Right lobe of liver (tissue), 4 donors: ENCODE measurements around the gene RPS21.

Experiments
- POLR2A ChIP-seq: fragments of 450-650 bp; IDR thresholded peaks from one replicate; pipeline ENCODE4 v1.6.1; 2017; ENCODE audit warnings: antibody characterized with exemption, mild to moderate bottlenecking
- TF ChIP-seq, protein P1 (sequence below), 4 donors: fragments of 200-600 bp in 3 of 4; fragments of 450-650 bp in 1 of 4; IDR thresholded peaks; one replicate each; pipeline versions ENCODE4 v1.5.1 to v1.8.0; 2016 to 2022; ENCODE audit warnings: antibody characterized with exemption in 4 of 4, mild to moderate bottlenecking in 2 of 4
- donor health status: DM: no; HTN: no; CAD: no.
- donor health status: DM: no; HTN: no; CAD: no.
- donor health status: DM: no; HTN: yes; CAD: no.

DNA sequence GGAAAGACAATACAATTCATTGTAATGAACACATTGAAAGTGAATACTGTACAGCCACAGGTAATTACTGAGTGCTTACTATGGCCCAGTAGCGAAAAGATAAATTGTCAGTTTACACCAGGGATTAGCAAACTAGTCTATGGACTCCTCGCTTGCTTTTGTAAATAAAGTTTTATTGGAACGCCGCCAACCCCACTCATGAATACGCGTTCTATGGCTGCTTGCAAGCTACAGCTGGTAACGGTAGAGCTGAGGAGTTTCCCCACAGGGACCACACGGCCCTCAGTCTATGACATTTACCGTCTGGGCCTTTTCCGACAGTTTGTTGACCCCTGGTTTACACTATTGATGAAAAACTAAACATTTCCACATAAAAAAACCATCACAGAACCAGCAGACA lies 44.0 kb upstream of the RPS21 start:
- TF ChIP-seq, protein P1, sequence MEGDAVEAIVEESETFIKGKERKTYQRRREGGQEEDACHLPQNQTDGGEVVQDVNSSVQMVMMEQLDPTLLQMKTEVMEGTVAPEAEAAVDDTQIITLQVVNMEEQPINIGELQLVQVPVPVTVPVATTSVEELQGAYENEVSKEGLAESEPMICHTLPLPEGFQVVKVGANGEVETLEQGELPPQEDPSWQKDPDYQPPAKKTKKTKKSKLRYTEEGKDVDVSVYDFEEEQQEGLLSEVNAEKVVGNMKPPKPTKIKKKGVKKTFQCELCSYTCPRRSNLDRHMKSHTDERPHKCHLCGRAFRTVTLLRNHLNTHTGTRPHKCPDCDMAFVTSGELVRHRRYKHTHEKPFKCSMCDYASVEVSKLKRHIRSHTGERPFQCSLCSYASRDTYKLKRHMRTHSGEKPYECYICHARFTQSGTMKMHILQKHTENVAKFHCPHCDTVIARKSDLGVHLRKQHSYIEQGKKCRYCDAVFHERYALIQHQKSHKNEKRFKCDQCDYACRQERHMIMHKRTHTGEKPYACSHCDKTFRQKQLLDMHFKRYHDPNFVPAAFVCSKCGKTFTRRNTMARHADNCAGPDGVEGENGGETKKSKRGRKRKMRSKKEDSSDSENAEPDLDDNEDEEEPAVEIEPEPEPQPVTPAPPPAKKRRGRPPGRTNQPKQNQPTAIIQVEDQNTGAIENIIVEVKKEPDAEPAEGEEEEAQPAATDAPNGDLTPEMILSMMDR (IDR thresholded peaks at IDR 0.05): no peak
- no peak for TF ChIP-seq POLR2A
